Measurements from ENCODE around the gene DLEC1. TPM values are rescaled to one million over a fixed set of nuclear protein-coding genes. Genes with fewer than 3 reads are reported as not detected.

Gene DLEC1
- polyA plus RNA-seq, 1 donor from 2014 or later = 0.25 TPM

- H3F3A ChIP-seq (ENCODE audit: insufficient read depth, low read length, poor library complexity, severe bottlenecking) = no peaks in the 10 kb centered on the region
- no peaks in the 10 kb centered on the region for H3K9me2 ChIP-seq (ENCODE audit: insufficient read depth, low read length)
- no peaks in the 10 kb centered on the region for H3K36me3 ChIP-seq (ENCODE audit: insufficient read depth, low read length)
- TF ChIP-seq RAD21 (conservative IDR thresholded peaks at IDR 0.05) = no peak
- TF ChIP-seq SMC3 (conservative IDR thresholded peaks at IDR 0.05; ENCODE audit: poor library complexity) = no peak
- no peak for TF ChIP-seq REST (IDR thresholded peaks at IDR 0.05; ENCODE audit: borderline replicate concordance)
- TF ChIP-seq EP300 (conservative IDR thresholded peaks at IDR 0.05; ENCODE audit: poor library complexity, severe bottlenecking) = no peak
- no peak for TF ChIP-seq MXI1 (conservative IDR thresholded peaks at IDR 0.05; ENCODE audit: poor library complexity, severe bottlenecking)
- no peak for TF ChIP-seq POLR2AphosphoS5 (IDR thresholded peaks at IDR 0.05)
- no peak for TF ChIP-seq CTCF (IDR thresholded peaks at IDR 0.05; ENCODE audit: poor library complexity, severe bottlenecking)
- no peak for TF ChIP-seq TAF1 (IDR thresholded peaks at IDR 0.05; ENCODE audit: low read depth)
- TF ChIP-seq EZH2 (IDR thresholded peaks at IDR 0.05; ENCODE audit: borderline replicate concordance, insufficient read depth, low read length, poor library complexity, severe bottlenecking) = no peak
- no peak overlapping the region for H3K27ac ChIP-seq (ENCODE audit: low read length)
- H4K20me1 ChIP-seq (ENCODE audit: insufficient read depth) = no peaks in the 10 kb centered on the region
- H3K9me3 ChIP-seq (ENCODE audit: low read length) = no peaks in the 10 kb centered on the region
- H3K79me2 ChIP-seq (replicated peaks; ENCODE audit: insufficient read depth, low read length) = no peaks in the 10 kb centered on the region
- H3K4me3 ChIP-seq (ENCODE audit: low read length) = no peak overlapping the region
- H2AFZ ChIP-seq (ENCODE audit: low read depth, low read length) = no peak overlapping the region
- H3K4me2 ChIP-seq (ENCODE audit: low read length) = no peak overlapping the region
- H3K9ac ChIP-seq (ENCODE audit: low read length) = no peak overlapping the region
- H3K27me3 ChIP-seq (ENCODE audit: insufficient read depth, low read depth, low read length) = no peaks in the 10 kb centered on the region
Observed at GRCh38 chr3:38118421-38119247, 79.6 kb downstream of the DLEC1 start.

GRCh38 chr3:38119248-38119544 is 80.2 kb downstream of the DLEC1 start:
- no peak overlapping the region for H3K4me3 ChIP-seq (ENCODE audit: low read length)
- H3K4me2 ChIP-seq (ENCODE audit: low read length) = no peak overlapping the region
- no peak overlapping the region for H3K27ac ChIP-seq (ENCODE audit: low read length)
- H3K27me3 ChIP-seq (ENCODE audit: insufficient read depth, low read depth, low read length) = no peaks in the 10 kb centered on the region
- TF ChIP-seq CTCF (IDR thresholded peaks at IDR 0.05; ENCODE audit: poor library complexity, severe bottlenecking) = no peak
- no peak for TF ChIP-seq POLR2AphosphoS5 (IDR thresholded peaks at IDR 0.05)
- no peaks in the 10 kb centered on the region for H3K36me3 ChIP-seq (ENCODE audit: insufficient read depth, low read length)
- H4K20me1 ChIP-seq (ENCODE audit: insufficient read depth) = no peaks in the 10 kb centered on the region
- no peaks in the 10 kb centered on the region for H3K79me2 ChIP-seq (replicated peaks; ENCODE audit: insufficient read depth, low read length)
- no peak overlapping the region for H3K9ac ChIP-seq (ENCODE audit: low read length)
- H3K9me3 ChIP-seq (ENCODE audit: low read length) = no peaks in the 10 kb centered on the region
- no peaks in the 10 kb centered on the region for H3K9me2 ChIP-seq (ENCODE audit: insufficient read depth, low read length)
- no peaks in the 10 kb centered on the region for H3F3A ChIP-seq (ENCODE audit: insufficient read depth, low read length, poor library complexity, severe bottlenecking)
- no peak overlapping the region for H2AFZ ChIP-seq (ENCODE audit: low read depth, low read length)
